Mononuclear cell (primary cell): Measurements from ENCODE around the gene CNTFR. TPM values are rescaled to one million over a fixed set of nuclear protein-coding genes. Genes with fewer than 3 reads are reported as not detected.

Source experiments
- H3K27me3 ChIP-seq: 2 replicates; pipeline ENCODE4 v1.6.0; 2011; ENCODE audit warnings: low read length, control low read depth; ENCODE audit not compliant: insufficient read depth
- H3K4me1 ChIP-seq: 2 replicates; pipeline ENCODE4 v1.5.1; 2011; ENCODE audit warnings: mild to moderate bottlenecking, low read length, control low read depth; ENCODE audit not compliant: insufficient read depth
- H3K4me3 ChIP-seq: 2 replicates; pipeline ENCODE4 v1.5.1; 2011; ENCODE audit warnings: mild to moderate bottlenecking, low read length, moderate library complexity
- H3K9me3 ChIP-seq: 2 replicates; pipeline ENCODE4 v1.5.1; 2011; ENCODE audit warnings: low read depth, mild to moderate bottlenecking, control low read depth, low read length
- total RNA-seq: library from RNA; depleted of rRNA; stranded (reverse); fragments of >200 nt; gene quantifications from one replicate; pipeline ENCODE4 v1.2.3, GENCODE V29; 2012

CNTFR gene
- total RNA-seq, 1 donor = not detected

GRCh38 chr9:34573599-34574325, 15.8 kb downstream of the CNTFR start:
- peaks cover 6% of the 10 kb centered on the region for H3K4me1 ChIP-seq
- no peak overlapping the region for H3K4me3 ChIP-seq
- H3K9me3 ChIP-seq = no peaks in the 10 kb centered on the region
- peaks cover 25% of the 10 kb centered on the region for H3K27me3 ChIP-seq

- Histone ChIP-seq H3K4me1 (no peaks in the 10 kb centered on the region), H3K4me3 (no peak overlapping the region), H3K27me3 (peaks cover 18% of the 10 kb centered on the region), H3K9me3 (no peaks in the 10 kb centered on the region)
Observed at GRCh38 chr9:34572628-34573027, 16.9 kb downstream of the CNTFR start.

- no peak overlapping the region for H3K4me3 ChIP-seq
- H3K4me1 ChIP-seq = no peaks in the 10 kb centered on the region
- H3K27me3 ChIP-seq = peaks cover 13% of the 10 kb centered on the region
Observed at GRCh38 chr9:34572092-34572491, 17.4 kb downstream of the CNTFR start.

GRCh38 chr9:34571481-34571810, 18.1 kb downstream of the CNTFR start:
- no peaks in the 10 kb centered on the region for H3K4me1 ChIP-seq
- no peak overlapping the region for H3K4me3 ChIP-seq
- H3K27me3 ChIP-seq = peaks cover 7% of the 10 kb centered on the region
- H3K9me3 ChIP-seq = no peaks in the 10 kb centered on the region

More at GRCh38 chr9:34572092-34572491, 17.4 kb downstream of the CNTFR start:
- no peaks in the 10 kb centered on the region for H3K9me3 ChIP-seq

- H3K27me3 ChIP-seq = peaks cover 2% of the 10 kb centered on the region
- no peaks in the 10 kb centered on the region for H3K4me1 ChIP-seq
- no peak overlapping the region for H3K4me3 ChIP-seq
- no peaks in the 10 kb centered on the region for H3K9me3 ChIP-seq
Observed at GRCh38 chr9:34570809-34571480, 18.6 kb downstream of the CNTFR start.

- Histone ChIP-seq H3K4me3 (no peak overlapping the region), H3K27me3 (no peaks in the 10 kb centered on the region), H3K4me1 (no peaks in the 10 kb centered on the region), H3K9me3 (no peaks in the 10 kb centered on the region)
Observed at GRCh38 chr9:34570376-34570775, 19.1 kb downstream of the CNTFR start.

- Histone ChIP-seq H3K27me3 (no peaks in the 10 kb centered on the region), H3K4me1 (no peaks in the 10 kb centered on the region), H3K9me3 (no peaks in the 10 kb centered on the region), H3K4me3 (no peak overlapping the region)
Observed at GRCh38 chr9:34568774-34569173, 20.8 kb downstream of the CNTFR start.

- H3K27me3 ChIP-seq = no peaks in the 10 kb centered on the region
- no peak overlapping the region for H3K4me3 ChIP-seq
- no peaks in the 10 kb centered on the region for H3K9me3 ChIP-seq
- H3K4me1 ChIP-seq = no peaks in the 10 kb centered on the region
Observed at GRCh38 chr9:34568133-34568532, 21.4 kb downstream of the CNTFR start.

- no peak overlapping the region for H3K4me3 ChIP-seq
- H3K27me3 ChIP-seq = no peaks in the 10 kb centered on the region
- H3K9me3 ChIP-seq = no peaks in the 10 kb centered on the region
- H3K4me1 ChIP-seq = no peaks in the 10 kb centered on the region
Observed at GRCh38 chr9:34566972-34567371, 22.6 kb downstream of the CNTFR start.

GRCh38 chr9:34566322-34566721, 23.2 kb downstream of the CNTFR start:
- no peaks in the 10 kb centered on the region for H3K9me3 ChIP-seq
- no peak overlapping the region for H3K4me3 ChIP-seq
- H3K4me1 ChIP-seq = no peaks in the 10 kb centered on the region
- H3K27me3 ChIP-seq = no peaks in the 10 kb centered on the region

GRCh38 chr9:34565856-34566255, 23.7 kb downstream of the CNTFR start:
- H3K27me3 ChIP-seq = no peaks in the 10 kb centered on the region
- H3K9me3 ChIP-seq = no peaks in the 10 kb centered on the region
- no peak overlapping the region for H3K4me3 ChIP-seq
- H3K4me1 ChIP-seq = no peaks in the 10 kb centered on the region

GRCh38 chr9:34564617-34565016, 24.9 kb downstream of the CNTFR start:
- Histone ChIP-seq H3K4me3 (no peak overlapping the region), H3K27me3 (no peaks in the 10 kb centered on the region), H3K4me1 (no peaks in the 10 kb centered on the region), H3K9me3 (no peaks in the 10 kb centered on the region)

GRCh38 chr9:34563262-34563661, 26.3 kb downstream of the CNTFR start:
- no peaks in the 10 kb centered on the region for H3K27me3 ChIP-seq

GRCh38 chr9:34562135-34562745, 27.3 kb downstream of the CNTFR start:
- H3K9me3 ChIP-seq = no peaks in the 10 kb centered on the region
- H3K4me3 ChIP-seq = no peak overlapping the region
- no peaks in the 10 kb centered on the region for H3K4me1 ChIP-seq
- H3K27me3 ChIP-seq = no peaks in the 10 kb centered on the region

More at GRCh38 chr9:34563262-34563661, 26.3 kb downstream of the CNTFR start:
- Histone ChIP-seq H3K9me3 (no peaks in the 10 kb centered on the region), H3K4me1 (no peaks in the 10 kb centered on the region), H3K4me3 (no peak overlapping the region)

GRCh38 chr9:34560599-34561214, 28.8 kb downstream of the CNTFR start:
- Histone ChIP-seq H3K4me1 (no peaks in the 10 kb centered on the region), H3K9me3 (no peaks in the 10 kb centered on the region), H3K27me3 (no peaks in the 10 kb centered on the region), H3K4me3 (no peak overlapping the region)
